Suppressor macrophage treated with lipopolysaccharide for 4 hours (primary cell): ENCODE measurements around the gene FBXW5.

Experiments
- DNase-seq: peaks from one replicate; pipeline ENCODE4 v3.0.0-alpha.2; 2020

FBXW5 gene

DNA sequence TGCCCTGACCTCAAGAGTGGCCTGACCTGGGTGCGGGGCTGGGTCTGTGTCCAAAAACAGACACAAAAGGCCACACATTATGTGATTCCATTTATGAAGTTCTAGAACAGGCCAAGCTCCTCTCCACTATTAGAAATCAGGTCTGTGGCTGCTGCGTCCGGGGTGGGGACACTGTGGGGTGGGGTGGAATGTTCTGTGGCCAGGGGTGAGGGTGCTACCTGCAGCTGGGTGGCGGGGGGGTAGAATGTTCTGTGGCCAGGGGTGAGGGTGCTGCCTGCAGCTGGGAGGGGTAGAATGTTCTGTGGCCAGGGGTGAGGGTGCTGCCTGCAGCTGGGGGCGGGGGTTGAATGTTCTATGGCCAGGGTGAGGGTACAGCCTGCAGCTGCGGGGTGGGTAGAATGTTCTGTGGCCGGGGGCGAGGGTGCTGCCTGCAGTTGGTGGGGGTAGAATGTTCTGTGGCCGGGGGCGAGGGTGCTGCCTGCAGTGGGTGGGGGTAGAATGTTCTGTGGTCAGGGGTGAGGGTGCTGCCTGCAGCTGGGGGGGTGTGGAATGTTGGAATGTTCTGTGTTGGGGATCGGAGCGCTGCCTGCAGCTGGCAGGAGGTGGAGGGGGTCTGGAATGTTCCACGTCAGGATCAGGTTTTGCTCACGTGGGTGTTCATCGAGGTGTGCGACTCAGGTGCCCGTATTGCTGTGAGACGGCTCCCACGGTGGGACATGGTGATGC is 15.8 kb upstream of the FBXW5 start:
- no peak for DNase-seq

DNA sequence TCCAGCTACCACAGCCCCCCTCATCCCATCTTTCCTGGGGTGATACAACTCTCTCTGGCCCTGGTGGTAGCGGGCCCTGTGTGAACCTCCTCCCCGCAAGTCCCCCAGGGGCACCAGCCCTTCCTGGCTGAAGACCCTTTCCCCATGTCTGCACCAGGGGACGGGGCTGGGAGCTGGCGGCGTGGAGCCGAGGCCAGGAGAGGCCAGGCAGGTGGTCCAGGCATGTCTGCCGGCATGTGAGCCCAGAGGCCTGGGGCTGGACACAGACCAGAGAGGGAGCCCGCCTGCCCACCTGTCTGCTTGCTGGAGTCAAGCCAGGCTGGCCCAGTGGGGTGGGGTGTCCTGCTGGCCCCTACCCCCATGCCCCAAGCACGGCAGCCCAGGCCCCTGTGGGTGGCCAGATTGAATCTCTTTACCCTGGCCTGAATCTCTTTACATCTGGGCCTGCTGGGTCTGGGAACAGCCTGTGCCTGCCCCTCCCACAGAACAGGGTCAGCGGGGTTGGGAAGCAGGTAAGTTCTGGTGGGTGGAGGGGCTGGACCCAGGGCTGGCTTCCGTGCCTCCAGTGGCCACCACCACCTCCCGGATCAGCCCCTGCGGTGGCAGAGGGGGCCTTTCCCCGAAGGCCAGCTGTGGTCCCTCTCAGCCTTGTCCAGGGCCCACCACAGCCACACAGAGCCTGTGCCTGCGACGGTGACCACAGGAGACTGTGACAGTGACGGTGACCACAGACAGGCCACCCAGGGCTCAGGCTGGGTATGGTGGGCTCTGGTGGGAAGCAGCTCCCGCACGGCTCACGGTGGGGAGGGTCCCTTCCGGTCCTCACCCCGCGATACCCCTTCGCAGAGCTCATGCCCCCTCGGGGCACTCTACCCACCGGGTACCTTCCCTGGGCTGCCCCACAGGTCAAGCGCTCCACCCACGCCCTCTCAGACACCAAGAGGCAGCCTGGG is 14.6 kb upstream of the FBXW5 start:
- DNase-seq = no peak

DNA sequence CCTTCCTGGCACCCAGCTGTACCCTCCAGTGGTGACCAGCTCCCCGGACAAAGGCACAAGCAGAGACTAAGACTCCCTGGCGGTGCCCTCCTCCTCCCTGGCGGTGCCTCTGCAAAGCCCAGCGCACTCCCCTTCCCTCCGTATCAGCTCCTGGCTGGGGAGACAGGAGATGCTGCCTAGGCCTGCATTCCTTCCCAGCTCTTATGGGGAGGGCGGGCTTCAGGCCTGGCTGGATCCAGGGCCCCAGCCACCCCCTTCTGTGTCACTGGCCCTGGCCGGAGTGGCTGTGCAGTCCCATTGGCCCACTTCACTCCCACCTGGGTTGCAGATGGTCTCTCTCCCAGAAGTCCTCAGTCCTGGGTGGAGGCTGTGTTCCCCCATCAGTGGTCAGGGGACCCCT is 13.9 kb upstream of the FBXW5 start:
- no peak for DNase-seq

DNA sequence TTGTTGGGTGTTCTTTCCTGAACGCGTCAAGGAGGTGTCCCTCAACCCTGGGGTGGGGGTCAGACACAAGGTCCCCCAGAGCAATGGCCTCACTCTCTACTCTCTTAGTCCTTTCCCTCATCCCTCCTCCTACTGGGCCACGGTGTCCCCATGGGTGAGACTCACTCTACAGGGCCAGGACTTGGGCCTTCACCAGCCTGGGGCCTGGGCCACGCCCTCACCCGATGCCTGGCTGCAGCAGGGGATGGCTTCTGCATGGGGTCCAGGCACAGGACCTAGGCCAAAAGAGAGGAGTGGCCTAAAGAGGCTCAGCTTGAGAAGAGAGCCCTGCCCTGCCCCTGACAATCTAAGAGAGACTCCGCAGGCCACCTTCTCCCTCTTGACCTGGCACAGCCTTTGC is 13.4 kb upstream of the FBXW5 start:
- no peak for DNase-seq

GRCh38 chr9:136957461-136957860 is 12.9 kb upstream of the FBXW5 start:
- DNase-seq = no peak

GRCh38 chr9:136956604-136957003 is 12.1 kb upstream of the FBXW5 start:
- DNase-seq = no peak

DNA sequence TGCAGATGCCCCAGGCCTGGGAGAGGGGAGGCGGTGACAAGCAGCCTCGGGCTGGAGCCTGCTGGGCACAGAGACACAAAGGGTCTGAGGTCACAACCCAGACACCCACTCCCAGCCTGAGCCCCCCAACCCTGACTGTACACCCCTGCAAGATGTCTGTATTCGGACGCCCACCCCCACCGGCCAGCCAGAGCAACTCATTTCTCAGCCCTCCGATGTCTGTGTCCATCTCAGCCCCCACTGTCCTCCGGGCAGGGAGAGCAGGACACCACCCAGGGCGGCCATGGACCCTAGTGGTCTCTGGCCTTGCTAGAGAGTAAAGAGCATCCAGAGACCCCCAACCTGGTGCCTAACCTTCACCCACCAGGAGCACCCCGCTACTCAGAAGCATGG is 11.4 kb upstream of the FBXW5 start:
- no peak for DNase-seq

GRCh38 chr9:136955202-136955942 is 10.8 kb upstream of the FBXW5 start:
- no peak for DNase-seq

DNA sequence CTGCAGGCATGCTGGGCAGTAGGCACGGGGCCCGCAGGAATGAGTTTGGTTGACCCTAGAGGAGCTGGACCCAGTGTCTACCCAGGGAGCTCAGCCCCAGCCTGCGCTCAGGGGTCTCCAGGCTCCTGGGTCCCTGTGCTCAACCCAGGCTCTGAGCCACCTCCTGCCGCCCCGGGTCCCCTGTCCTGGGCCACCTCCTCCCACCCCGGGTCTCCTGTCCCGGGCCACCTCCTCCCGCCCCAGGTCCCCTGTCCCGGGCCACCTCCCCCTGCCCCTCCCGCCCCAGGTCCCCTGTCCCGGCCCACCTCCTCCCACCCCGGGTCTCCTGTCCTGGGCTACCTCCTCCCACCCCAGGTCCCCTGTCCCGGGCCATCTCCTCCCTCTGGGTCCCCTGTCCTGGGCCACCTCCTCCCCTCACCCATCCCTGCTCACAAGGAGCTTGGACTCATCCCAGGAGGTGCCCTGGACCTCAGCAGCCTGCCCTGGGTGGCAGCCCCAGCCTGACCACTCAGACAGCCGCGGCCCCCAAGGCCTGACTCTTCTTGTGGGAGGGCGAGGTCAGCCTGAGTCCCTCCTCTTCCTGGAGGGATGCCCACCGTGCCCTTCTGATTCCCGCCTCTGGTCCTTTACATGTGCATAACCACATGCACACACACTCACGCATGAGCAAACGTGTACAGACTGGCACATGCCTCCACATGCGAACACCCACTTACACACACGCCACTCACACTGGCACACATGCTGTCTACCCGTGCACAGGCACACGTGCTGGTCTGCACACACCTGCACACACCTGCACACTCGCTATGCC is 9.9 kb upstream of the FBXW5 start:
- DNase-seq = no peak

DNA sequence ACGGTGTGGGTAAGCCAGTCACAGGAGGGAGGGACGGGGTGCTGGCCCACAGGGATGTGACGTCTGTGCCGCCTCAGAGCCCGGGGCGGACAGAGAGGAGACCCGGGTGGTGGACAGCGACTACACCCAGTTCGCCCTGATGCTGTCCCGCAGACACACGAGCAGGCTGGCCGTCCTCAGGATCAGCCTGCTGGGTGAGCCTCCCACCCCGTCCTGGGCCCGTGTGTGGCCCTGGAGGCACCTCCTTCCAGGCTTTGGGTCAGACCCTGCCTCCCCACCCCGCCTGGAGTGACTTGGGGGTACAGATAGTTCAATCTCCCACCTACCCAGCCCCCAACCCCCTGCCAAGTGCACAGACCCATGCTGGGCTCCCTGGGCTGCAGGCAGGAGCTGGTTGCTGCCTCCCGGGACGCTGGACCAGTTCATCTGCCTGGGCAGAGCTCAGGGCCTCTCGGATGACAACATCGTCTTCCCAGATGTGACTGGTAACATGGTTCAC is 9.3 kb upstream of the FBXW5 start:
- DNase-seq = no peak

DNA sequence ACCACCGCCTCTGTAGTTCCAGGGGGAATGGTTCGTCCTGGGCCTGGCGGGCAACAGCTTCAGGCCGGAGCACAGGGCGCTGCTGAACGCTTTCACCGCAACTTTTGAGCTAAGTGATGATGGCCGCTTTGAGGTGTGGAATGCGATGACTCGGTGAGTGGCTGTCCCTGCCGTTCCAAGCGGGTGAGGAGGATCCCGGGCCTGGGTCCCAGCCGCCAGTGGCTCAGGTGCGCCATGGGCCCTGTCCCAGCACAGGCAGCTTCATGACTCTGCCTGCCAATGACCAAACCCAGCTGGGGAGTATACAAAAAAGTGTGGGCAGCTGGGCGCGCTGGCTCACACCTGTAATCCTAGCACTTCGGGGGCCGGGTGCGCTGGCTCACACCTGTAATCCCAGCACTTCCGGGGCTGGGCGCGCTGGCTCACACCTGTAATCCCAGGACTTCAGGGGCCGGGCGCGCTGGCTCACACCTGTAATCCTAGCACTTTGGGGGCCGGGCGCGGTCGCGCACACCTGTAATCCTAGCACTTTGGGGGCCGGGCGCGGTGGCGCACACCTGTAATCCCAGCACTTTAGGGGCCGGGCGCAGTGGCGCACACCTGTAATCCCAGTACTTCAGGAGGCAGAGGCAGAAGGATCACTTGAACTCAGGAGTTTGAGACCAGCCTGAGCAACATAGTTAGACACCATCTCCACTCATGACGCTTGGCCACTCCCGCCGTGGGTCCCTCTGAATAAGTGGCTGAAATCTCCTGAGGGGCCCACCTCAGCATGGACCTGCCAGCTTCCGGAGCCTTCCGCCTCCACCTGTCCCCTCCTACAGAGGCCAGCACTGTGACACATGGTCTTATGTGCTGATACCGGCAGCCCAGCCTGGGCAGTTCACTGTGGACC is 8.6 kb upstream of the FBXW5 start:
- DNase-seq = no peak

- no peak for DNase-seq
Measured at GRCh38 chr9:136952321-136952850, 7.8 kb upstream of the FBXW5 start.

- DNase-seq = no peak
Measured at GRCh38 chr9:136951541-136952320, 7.2 kb upstream of the FBXW5 start, which contains the start of gene LCN12. Gene LCN12, plus strand, starts transcription at chr9:136952273. Its CDS starts 55 bp downstream, at chr9:136952328.

DNA sequence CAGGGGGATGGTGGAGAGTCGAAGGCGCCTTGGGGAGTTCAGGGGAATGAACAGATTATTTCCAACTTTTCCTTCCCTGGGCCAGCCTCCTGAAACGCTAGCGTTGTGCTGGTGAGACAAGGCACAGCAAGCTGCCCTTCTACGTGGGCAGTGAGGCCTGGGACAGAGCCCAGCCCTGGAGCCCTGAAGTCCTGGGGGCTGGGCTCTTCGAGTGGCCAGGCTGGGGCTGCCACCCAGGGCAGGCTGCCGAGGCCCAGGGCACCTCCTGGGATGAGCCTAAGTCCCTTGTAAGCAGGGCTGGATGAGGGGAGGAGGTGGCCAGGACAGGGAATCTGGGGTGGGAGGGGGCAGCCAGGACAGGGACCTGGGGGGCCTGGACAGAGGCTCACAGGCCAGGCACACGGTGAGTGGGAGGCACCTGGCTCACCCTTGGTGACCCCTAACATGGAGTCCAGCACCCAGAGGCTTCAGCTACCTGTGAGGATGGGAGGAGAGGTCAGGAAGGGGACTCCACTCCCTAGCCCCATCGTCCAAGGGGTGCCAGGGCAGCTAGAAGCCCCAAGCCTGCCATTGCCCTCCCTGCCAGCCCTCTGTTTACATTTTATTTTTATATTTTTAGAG is 6.2 kb upstream of the FBXW5 start:
- no peak for DNase-seq

DNA sequence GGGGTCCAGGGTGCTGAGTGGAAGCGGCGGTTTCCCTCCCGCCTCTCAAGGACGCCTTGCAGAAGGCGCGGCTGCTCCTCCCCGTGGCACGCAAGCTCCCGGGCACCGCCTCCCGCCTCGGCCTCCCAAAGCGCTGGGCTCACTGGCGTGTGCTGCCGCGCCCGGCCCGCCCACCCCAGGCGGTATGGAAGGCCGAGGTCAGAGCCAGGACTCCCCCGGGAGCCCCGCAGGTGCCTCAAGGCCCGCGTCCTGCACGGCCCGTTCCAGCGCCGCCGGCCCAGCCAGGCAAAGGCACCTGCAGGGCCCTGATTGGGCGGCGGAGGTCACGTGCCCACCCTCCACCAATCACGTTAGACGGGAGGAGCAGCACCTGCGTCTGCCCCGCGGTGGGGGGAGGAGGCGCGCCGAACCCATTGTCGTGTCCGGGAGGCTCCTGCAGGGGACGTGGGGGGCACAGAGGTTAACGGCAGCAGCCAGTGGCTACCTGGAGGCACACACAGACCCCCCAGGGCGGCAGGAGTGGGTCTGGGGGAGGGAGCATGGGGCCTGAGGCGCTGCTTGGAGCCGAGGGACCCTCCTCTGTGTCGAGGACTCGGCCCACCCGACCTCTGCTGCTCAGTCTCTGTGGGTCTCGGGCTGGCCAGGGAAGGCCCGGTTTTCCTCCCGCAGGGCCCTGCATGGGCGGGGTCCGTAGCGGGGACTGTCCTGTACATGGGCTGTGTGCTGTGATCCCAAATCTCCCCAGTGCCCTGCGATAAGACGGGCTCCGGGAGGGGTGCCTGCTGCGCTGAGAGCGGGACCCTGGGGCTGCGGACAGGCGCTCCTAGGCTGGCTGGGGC is 5.5 kb upstream of the FBXW5 start:
- DNase-seq = peak; percentile 86

GRCh38 chr9:136949239-136949816 is 4.8 kb upstream of the FBXW5 start:
- no peak for DNase-seq

GRCh38 chr9:136947955-136948510 is 3.5 kb upstream of the FBXW5 start:
- peak; percentile 55 for DNase-seq
